C4-2B (cell line): Measurements from ENCODE around the gene EBF3.

Experiments
- ZFX ChIP-seq: fragments of 450-650 bp; IDR thresholded peaks from 2 replicates; pipeline ENCODE4 v1.6.1; 2017
- TF ChIP-seq, protein P1 (sequence below): fragments of 450-650 bp; conservative IDR thresholded peaks from 2 replicates; pipeline ENCODE4 v1.5.1; 2017; ENCODE audit warnings: mild to moderate bottlenecking

DNA sequence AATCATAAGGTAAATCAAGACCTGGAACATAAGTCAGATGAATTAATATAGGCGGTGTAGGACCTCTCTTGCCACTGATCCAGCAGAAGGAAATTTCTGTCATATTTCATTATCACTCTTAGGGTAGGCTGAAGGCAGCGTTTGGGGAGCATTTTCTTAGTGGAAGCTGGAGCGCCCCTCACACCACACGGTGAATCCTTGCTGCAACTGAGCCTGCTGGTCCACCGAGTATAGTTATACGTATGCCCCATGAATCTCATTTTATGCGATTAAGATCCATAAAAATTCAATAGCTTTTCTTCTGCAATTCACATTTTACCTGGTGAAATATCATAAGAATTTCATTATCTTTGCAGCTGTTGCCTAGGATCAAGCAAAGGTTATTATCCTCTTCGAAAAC, 19.6 kb downstream of the EBF3 start:
- TF ChIP-seq, protein P1, sequence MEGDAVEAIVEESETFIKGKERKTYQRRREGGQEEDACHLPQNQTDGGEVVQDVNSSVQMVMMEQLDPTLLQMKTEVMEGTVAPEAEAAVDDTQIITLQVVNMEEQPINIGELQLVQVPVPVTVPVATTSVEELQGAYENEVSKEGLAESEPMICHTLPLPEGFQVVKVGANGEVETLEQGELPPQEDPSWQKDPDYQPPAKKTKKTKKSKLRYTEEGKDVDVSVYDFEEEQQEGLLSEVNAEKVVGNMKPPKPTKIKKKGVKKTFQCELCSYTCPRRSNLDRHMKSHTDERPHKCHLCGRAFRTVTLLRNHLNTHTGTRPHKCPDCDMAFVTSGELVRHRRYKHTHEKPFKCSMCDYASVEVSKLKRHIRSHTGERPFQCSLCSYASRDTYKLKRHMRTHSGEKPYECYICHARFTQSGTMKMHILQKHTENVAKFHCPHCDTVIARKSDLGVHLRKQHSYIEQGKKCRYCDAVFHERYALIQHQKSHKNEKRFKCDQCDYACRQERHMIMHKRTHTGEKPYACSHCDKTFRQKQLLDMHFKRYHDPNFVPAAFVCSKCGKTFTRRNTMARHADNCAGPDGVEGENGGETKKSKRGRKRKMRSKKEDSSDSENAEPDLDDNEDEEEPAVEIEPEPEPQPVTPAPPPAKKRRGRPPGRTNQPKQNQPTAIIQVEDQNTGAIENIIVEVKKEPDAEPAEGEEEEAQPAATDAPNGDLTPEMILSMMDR = no peak
- TF ChIP-seq ZFX = no peak
